Coronary artery (tissue), 2 donors: Measurements from ENCODE around the gene TMEM184C.
A peak's percentile ranks its signal among the peaks of the same experiment; 100 is the strongest.

Source experiments
- DNase-seq: peaks from one replicate; pipeline ENCODE4 v3.0.0-alpha.2; 2017; ENCODE audit warnings: low spot score
- H3K27ac ChIP-seq, 2 donors: fragments of 200-600 bp; sonication (generic); one replicate each; pipeline ENCODE4 v1.5.1; 2016 to 2019
- H3K4me3 ChIP-seq: fragments of 200-600 bp; sonication (generic); 2 replicates; pipeline ENCODE4 v1.5.1; 2016; ENCODE audit warnings: mild to moderate bottlenecking, moderate library complexity
- TF ChIP-seq, protein P1 (sequence below): fragments of 200-600 bp; sonication (generic); IDR thresholded peaks from one replicate; pipeline ENCODE4 v1.5.1; 2019; ENCODE audit warnings: antibody characterized with exemption

Gene TMEM184C

GRCh38 chr4:147683717-147684700 lies 66.8 kb downstream of the TMEM184C start, which contains the start of gene PRMT9:
Gene PRMT9 (minus strand): TSS chr4:147684163. CDS start chr4:147683987, 176 bp downstream.
- TF ChIP-seq, protein P1, sequence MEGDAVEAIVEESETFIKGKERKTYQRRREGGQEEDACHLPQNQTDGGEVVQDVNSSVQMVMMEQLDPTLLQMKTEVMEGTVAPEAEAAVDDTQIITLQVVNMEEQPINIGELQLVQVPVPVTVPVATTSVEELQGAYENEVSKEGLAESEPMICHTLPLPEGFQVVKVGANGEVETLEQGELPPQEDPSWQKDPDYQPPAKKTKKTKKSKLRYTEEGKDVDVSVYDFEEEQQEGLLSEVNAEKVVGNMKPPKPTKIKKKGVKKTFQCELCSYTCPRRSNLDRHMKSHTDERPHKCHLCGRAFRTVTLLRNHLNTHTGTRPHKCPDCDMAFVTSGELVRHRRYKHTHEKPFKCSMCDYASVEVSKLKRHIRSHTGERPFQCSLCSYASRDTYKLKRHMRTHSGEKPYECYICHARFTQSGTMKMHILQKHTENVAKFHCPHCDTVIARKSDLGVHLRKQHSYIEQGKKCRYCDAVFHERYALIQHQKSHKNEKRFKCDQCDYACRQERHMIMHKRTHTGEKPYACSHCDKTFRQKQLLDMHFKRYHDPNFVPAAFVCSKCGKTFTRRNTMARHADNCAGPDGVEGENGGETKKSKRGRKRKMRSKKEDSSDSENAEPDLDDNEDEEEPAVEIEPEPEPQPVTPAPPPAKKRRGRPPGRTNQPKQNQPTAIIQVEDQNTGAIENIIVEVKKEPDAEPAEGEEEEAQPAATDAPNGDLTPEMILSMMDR, result no peak
- H3K4me3 ChIP-seq, result peak within 1 kb of the TSS; percentile 91
- DNase-seq, result peak; percentile 95
- H3K27ac ChIP-seq, result peak within 1 kb of the TSS; percentile 83 to 88

DNA sequence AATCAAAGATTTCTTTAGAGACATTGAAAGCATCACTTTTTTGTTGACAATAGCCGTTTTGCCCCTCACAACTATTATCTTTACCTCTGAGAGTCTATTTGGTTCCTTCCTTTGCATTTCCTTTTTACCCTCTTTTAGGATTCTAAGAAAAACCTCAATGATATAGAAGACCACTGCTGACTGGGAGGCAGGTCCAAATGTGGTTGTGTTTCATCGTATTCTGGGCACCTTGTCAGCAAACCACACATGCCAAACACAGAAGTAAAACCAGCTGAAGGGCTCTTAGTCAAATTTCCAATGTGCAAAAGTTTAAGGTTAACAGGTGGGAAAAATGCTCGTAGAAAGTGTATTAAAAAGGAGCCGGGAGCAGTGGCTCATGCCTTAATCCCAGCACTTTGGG lies 71.9 kb downstream of the TMEM184C start:
- TF ChIP-seq, protein P1, result no peak
- no peak overlapping the region for H3K27ac ChIP-seq
- H3K4me3 ChIP-seq, result no peak overlapping the region
- DNase-seq, result no peak

- DNase-seq, result no peak
- TF ChIP-seq, protein P1, result no peak
Measured at GRCh38 chr4:147691820-147692219, 74.6 kb downstream of the TMEM184C start.

GRCh38 chr4:147693218-147693617 lies 76.0 kb downstream of the TMEM184C start:
- TF ChIP-seq, protein P1, result no peak
- H3K27ac ChIP-seq, result no peak overlapping the region
- DNase-seq, result no peak
- H3K4me3 ChIP-seq, result no peak overlapping the region

More at GRCh38 chr4:147691820-147692219, 74.6 kb downstream of the TMEM184C start:
- Histone ChIP-seq H3K4me3 (no peak overlapping the region), H3K27ac (no peak overlapping the region)

DNA sequence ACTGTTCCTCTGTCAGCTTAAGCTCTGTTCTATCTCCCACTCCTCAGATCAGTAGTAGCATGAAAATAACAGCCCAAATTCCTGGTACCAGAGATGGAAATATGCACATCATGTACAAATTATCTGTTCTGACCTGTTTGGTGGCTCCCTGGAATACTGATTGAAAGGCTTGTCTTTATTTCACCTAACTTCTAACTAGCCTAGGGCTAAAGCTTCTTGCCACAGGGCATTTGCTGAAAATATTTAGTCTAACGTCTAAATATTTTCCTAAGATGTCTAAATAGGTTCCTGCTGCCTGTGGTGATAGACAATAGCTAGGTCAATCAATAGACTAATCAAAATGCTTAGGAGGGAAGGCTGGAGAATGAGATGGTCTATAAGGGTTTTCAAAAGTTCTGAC lies 79.7 kb downstream of the TMEM184C start:
- TF ChIP-seq, protein P1, result no peak
- H3K27ac ChIP-seq, result no peak overlapping the region
- no peak overlapping the region for H3K4me3 ChIP-seq
- DNase-seq, result no peak

- Histone ChIP-seq H3K27ac (no peak overlapping the region), H3K4me3 (no peak overlapping the region)
- no peak for DNase-seq
- TF ChIP-seq, protein P1, result no peak
Measured at GRCh38 chr4:147704846-147705245, 87.6 kb downstream of the TMEM184C start.
